ENCODE data around the gene ROCK2. TPM values are rescaled to one million over a fixed set of nuclear protein-coding genes. Genes with fewer than 3 reads are reported as not detected.
A peak's percentile ranks its signal among the peaks of the same experiment; 100 is the strongest.

The ROCK2 gene
- total and polyA plus RNA-seq, 2 of the 13 experiments (the other 11 are each of a cell fraction or from before 2014, with no cell fraction given), result 38.1 to 119 TPM

GRCh38 chr2:11134349-11134748 lies 210.1 kb downstream of the ROCK2 start:
- ChIA-PET CTCF (ENCODE audit: low intra/inter-chr PET ratio, low total read pairs) (no interaction called here), POLR2A (interaction anchor here (2.2 kb wide), 1 partner anchor 21 kb away, joined by 18 read pairs; the partner anchor contains the start of gene SLC66A3)
- in situ Hi-C loops (cut with HindIII; ENCODE audit: extremely low pct_ligation_motif_present, low pct_unique_long_range_greater_than_20kb), result loop anchor here (5.0 to 10.0 kb wide), 2 partner anchors 313 to 450 kb away; no protein-coding TSS in a partner anchor
- H2AFZ ChIP-seq (ENCODE audit: low read length), result no peak overlapping the region
- FAIRE-seq (peak; percentile 63), DNase-seq (ENCODE audit: low spot score) (peak; percentile 68), ATAC-seq (no peak)
- H3K9me3 ChIP-seq (ENCODE audit: low read length), result no peaks in the 10 kb centered on the region
- H3K4me3 ChIP-seq (replicated peaks in 1 of 3; ENCODE audit: insufficient read depth in 1 of 3, low read depth in 2 of 3, low read length in 3 of 3), result peak overlapping the region in 2 of 3 experiments; percentile 60 to 85; a peak in 4 of 6 replicates
- no peaks in the 10 kb centered on the region for H3K79me2 ChIP-seq (ENCODE audit: insufficient read depth, low read length)
- H3K27ac ChIP-seq (ENCODE audit: extremely low read length, insufficient read depth, low read length), result no peak overlapping the region
- peaks cover 50% of the 10 kb centered on the region for H3K4me1 ChIP-seq (ENCODE audit: insufficient read depth, low read length)
- intact Hi-C loops (cut with micrococcal nuclease; ENCODE audit: unreplicated experiment), result loop anchor here (5.0 to 10.0 kb wide), 4 partner anchors 43 to 448 kb away; partner anchors contain the start of gene ROCK2
- H3K9ac ChIP-seq (ENCODE audit: insufficient read depth, low read depth, low read length), result no peak overlapping the region
- H3K4me2 ChIP-seq (ENCODE audit: low read depth, low read length), result peak overlapping the region; percentile 99
- BruUV-seq (replicated peaks), result no TSS peak
- H3K27me3 ChIP-seq (ENCODE audit: control insufficient read depth in 1 of 2, insufficient read depth in 2 of 2, low read length in 2 of 2), result peaks cover 2 to 22% of the 10 kb centered on the region in 2 experiments; a peak in 4 of 5 replicates
- WGBS (ENCODE audit: low lambda C conversion rate), result 6% methylated on average over 5 of the region's 5 CpGs
- H4K20me1 ChIP-seq (ENCODE audit: insufficient read depth, low read length), result no peaks in the 10 kb centered on the region
- H3K36me3 ChIP-seq (replicated peaks in 1 of 2; ENCODE audit: control insufficient read depth in 1 of 2, insufficient read depth in 2 of 2, low read length in 2 of 2), result no peaks in the 10 kb centered on the region
- TF ChIP-seq YY1 (IDR thresholded peaks at IDR 0.05; ENCODE audit: insufficient read depth, insufficient replicate concordance, low read depth, low read length), result peak; percentile 43
- peak; percentile 97 for TF ChIP-seq CEBPB (IDR thresholded peaks at IDR 0.05; ENCODE audit: borderline replicate concordance, low read depth, low read length)
- no peak for TF ChIP-seq SOX6 (IDR thresholded peaks at IDR 0.05)
- TF ChIP-seq SOX6 (CRISPR knock-in tag; IDR thresholded peaks at IDR 0.05), result peak; percentile 29; the same call in 1 of the 2 replicates
- peak; percentile 51; the same call in 1 of the 2 replicates for TF ChIP-seq ZSCAN31 (CRISPR knock-in tag; IDR thresholded peaks at IDR 0.05; ENCODE audit: low read depth)
- no peak for TF ChIP-seq ZNF317 (CRISPR knock-in tag; IDR thresholded peaks at IDR 0.05)
- TF ChIP-seq HNF4A (CRISPR knock-in tag; IDR thresholded peaks at IDR 0.05), result no peak
- peak; percentile 41; the same call in 1 of the 2 replicates for TF ChIP-seq ELF3 (CRISPR knock-in tag; IDR thresholded peaks at IDR 0.05)
- TF ChIP-seq TRIM22 (IDR thresholded peaks at IDR 0.05), result no peak
- peak; percentile 86 for TF ChIP-seq ZNF644 (CRISPR knock-in tag; IDR thresholded peaks at IDR 0.05; ENCODE audit: low read depth)
- TF ChIP-seq ARID5B (CRISPR knock-in tag; IDR thresholded peaks at IDR 0.05), result peak; percentile 35; the same call in 1 of the 2 replicates
- peak; percentile 65 for TF ChIP-seq SAP130 (CRISPR knock-in tag; IDR thresholded peaks at IDR 0.05; ENCODE audit: low read depth)
- peak; percentile 62 for TF ChIP-seq FOXA3 (CRISPR knock-in tag; IDR thresholded peaks at IDR 0.05)
- TF ChIP-seq ZFYVE20 (CRISPR knock-in tag; IDR thresholded peaks at IDR 0.05; ENCODE audit: borderline replicate concordance, low read depth), result no peak
- peak; percentile 12; the same call in 1 of the 2 replicates for TF ChIP-seq SOX5 (CRISPR knock-in tag; IDR thresholded peaks at IDR 0.05; ENCODE audit: borderline replicate concordance)
- TF ChIP-seq SNAPC2 (CRISPR knock-in tag; IDR thresholded peaks at IDR 0.05), result no peak
- TF ChIP-seq MAFG (CRISPR knock-in tag; IDR thresholded peaks at IDR 0.05), result no peak
- no peak for TF ChIP-seq SMAD1 (CRISPR knock-in tag; IDR thresholded peaks at IDR 0.05; ENCODE audit: borderline replicate concordance, low read depth)
- no peak for TF ChIP-seq FOXA1 (IDR thresholded peaks at IDR 0.05)
- peak; percentile 42; the same call in 1 of the 2 replicates for TF ChIP-seq FOXA1 (CRISPR knock-in tag; IDR thresholded peaks at IDR 0.05)
- TF ChIP-seq KAT8 (CRISPR knock-in tag; IDR thresholded peaks at IDR 0.05), result peak; percentile 72

Measured in HepG2 (cell line).